HepG2 (cell line): ENCODE data around the gene MED4.

Experiments used
- BHLHE40 ChIP-seq: IDR thresholded peaks from 2 replicates; pipeline ENCODE4 v1.6.1; 2011; ENCODE audit warnings: low read length, improper control_type of control experiment
- CTCF ChIP-seq: sonication (generic); formaldehyde crosslinking; IDR thresholded peaks from 2 replicates; pipeline ENCODE4 v1.5.0; 2020; ENCODE audit warnings: mild to moderate bottlenecking, missing genetic modification reagents, moderate library complexity
- EP300 ChIP-seq, 3 experiments: sonication (generic) in 1 of 3; formaldehyde crosslinking in 1 of 3; IDR thresholded peaks; 2 replicates each; pipeline versions ENCODE4 v1.5.1 to v1.6.1; 2011 to 2020; ENCODE audit warnings: low read depth in 2 of 3, low read length in 2 of 3, borderline replicate concordance in 1 of 3, improper control_type of control experiment in 1 of 3, mild to moderate bottlenecking in 1 of 3, missing genetic modification reagents in 1 of 3, moderate library complexity in 1 of 3
- FOXA3 ChIP-seq: IDR thresholded peaks from 2 replicates; pipeline ENCODE4 v1.6.1; 2016; ENCODE audit warnings: missing genetic modification reagents, missing compliant biosample characterization
- HNF4A ChIP-seq: sonication (generic); formaldehyde crosslinking; IDR thresholded peaks from 2 replicates; pipeline ENCODE4 v1.4.0; 2020; ENCODE audit warnings: missing genetic modification reagents
- MBD4 ChIP-seq: IDR thresholded peaks from 2 replicates; pipeline ENCODE4 v1.6.1; 2012; ENCODE audit warnings: low read length, inconsistent platforms, borderline replicate concordance
- NR2C2 ChIP-seq: sonication (generic); formaldehyde crosslinking; IDR thresholded peaks from 2 replicates; pipeline ENCODE4 v1.4.0; 2020; ENCODE audit warnings: missing genetic modification reagents, mild to moderate bottlenecking, moderate library complexity, borderline replicate concordance
- POLR2A ChIP-seq, 2 experiments: IDR thresholded peaks; 2 replicates each; pipeline ENCODE4 v1.6.1; 2011; ENCODE audit warnings: low read depth in 2 of 2, low read length in 2 of 2, mild to moderate bottlenecking in 1 of 2, moderate library complexity in 1 of 2; ENCODE audit not compliant: insufficient read depth in 1 of 2
- PRPF4 ChIP-seq: fragments of 200-400 bp; formaldehyde crosslinking; IDR thresholded peaks from 2 replicates; pipeline ENCODE4 v1.6.1; 2016; ENCODE audit warnings: low read length, low read depth; ENCODE audit not compliant: poor library complexity, severe bottlenecking
- SMC3 ChIP-seq: IDR thresholded peaks from 2 replicates; pipeline ENCODE4 v1.6.1; 2011; ENCODE audit warnings: low read length, improper control_type of control experiment
- STAG1 ChIP-seq: sonication (generic); formaldehyde crosslinking; IDR thresholded peaks from 2 replicates; pipeline ENCODE4 v1.4.0; 2020; ENCODE audit warnings: missing genetic modification reagents
- TP53 ChIP-seq: sonication (generic); formaldehyde crosslinking; conservative IDR thresholded peaks from 2 replicates; pipeline ENCODE4 v1.4.0; 2020; ENCODE audit warnings: missing genetic modification reagents
- ZNF607 ChIP-seq: sonication (generic); formaldehyde crosslinking; IDR thresholded peaks from 2 replicates; pipeline ENCODE4 v1.5.1; 2020; ENCODE audit warnings: missing genetic modification reagents, mild to moderate bottlenecking, borderline replicate concordance

DNA sequence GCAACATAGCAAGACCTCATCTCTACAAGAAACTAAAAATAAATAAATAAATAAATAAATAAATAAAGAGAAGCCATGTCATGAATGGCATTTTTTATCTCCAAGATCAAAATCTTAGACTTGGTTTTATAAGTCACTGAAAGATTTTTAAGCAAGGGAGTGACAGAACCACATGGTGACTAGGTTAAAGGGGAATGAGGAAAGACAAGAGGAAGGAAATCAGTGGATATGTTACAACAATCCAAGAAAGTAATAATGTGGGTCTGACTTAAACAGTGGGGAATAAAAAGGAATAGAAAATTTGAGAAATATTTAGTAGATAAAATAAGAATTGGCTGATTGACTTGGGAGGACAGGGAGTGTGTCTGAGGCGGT lies 18.8 kb upstream of the MED4 start:
- TF ChIP-seq TP53 (no peak), CTCF (no peak), HNF4A (CRISPR knock-in tag) (no peak), STAG1 (CRISPR knock-in tag) (no peak), BHLHE40 (no peak), POLR2A (IDR thresholded peaks at IDR 0.05; ENCODE audit: insufficient read depth in 1 of 2, low read depth in 2 of 2, low read length in 2 of 2) (no peak), SMC3 (no peak), PRPF4 (no peak), ZNF607 (CRISPR knock-in tag) (no peak), NR2C2 (CRISPR knock-in tag) (no peak), EP300 (IDR thresholded peaks at IDR 0.05; ENCODE audit: low read depth in 2 of 2, low read length in 2 of 2) (no peak), EP300 (CRISPR knock-in tag; IDR thresholded peaks at IDR 0.05; ENCODE audit: borderline replicate concordance) (no peak), MBD4 (no peak), FOXA3 (CRISPR knock-in tag) (no peak)
